HepG2 (cell line): ENCODE measurements around the gene TUT4. TPM values are rescaled to one million over a fixed set of nuclear protein-coding genes. Genes with fewer than 3 reads are reported as not detected.

Experiments
- EED ChIP-seq: sonication (generic); formaldehyde crosslinking; IDR thresholded peaks from 2 replicates; pipeline ENCODE4 v1.5.0; 2020; ENCODE audit warnings: mild to moderate bottlenecking, missing genetic modification reagents
- ETV6 ChIP-seq: sonication (generic); formaldehyde crosslinking; conservative IDR thresholded peaks from 2 replicates; pipeline ENCODE4 v1.4.0; 2020; ENCODE audit warnings: missing genetic modification reagents
- HES4 ChIP-seq: sonication (generic); formaldehyde crosslinking; IDR thresholded peaks from 2 replicates; pipeline ENCODE4 v1.9.0; 2021; ENCODE audit warnings: mild to moderate bottlenecking, missing genetic modification reagents, borderline replicate concordance
- KDM2A ChIP-seq: sonication (generic); formaldehyde crosslinking; IDR thresholded peaks from 2 replicates; pipeline ENCODE4 v1.4.0; 2020; ENCODE audit warnings: low read depth, missing genetic modification reagents, borderline replicate concordance
- KDM5B ChIP-seq: sonication (generic); formaldehyde crosslinking; IDR thresholded peaks from 2 replicates; pipeline ENCODE4 v1.4.0; 2020; ENCODE audit warnings: missing genetic modification reagents, mild to moderate bottlenecking, borderline replicate concordance
- LCORL ChIP-seq, 2 experiments: fragments of 450-650 bp in 1 of 2; sonication (generic) in 1 of 2; formaldehyde crosslinking in 1 of 2; IDR thresholded peaks; 2 replicates each; pipeline versions ENCODE4 v1.5.0 to v1.6.1; 2017 to 2020; ENCODE audit warnings: antibody characterized with exemption in 1 of 2, missing genetic modification reagents in 1 of 2
- ONECUT2 ChIP-seq: sonication (generic); formaldehyde crosslinking; IDR thresholded peaks from 2 replicates; pipeline ENCODE4 v1.4.0; 2020; ENCODE audit warnings: missing genetic modification reagents
- PHF21A ChIP-seq: sonication (generic); formaldehyde crosslinking; IDR thresholded peaks from 2 replicates; pipeline ENCODE4 v1.5.0; 2020; ENCODE audit warnings: mild to moderate bottlenecking, missing genetic modification reagents
- RBFOX2 ChIP-seq: fragments of 200-400 bp; formaldehyde crosslinking; IDR thresholded peaks from 2 replicates; pipeline ENCODE4 v1.6.1; 2017; ENCODE audit warnings: low read depth, mild to moderate bottlenecking, low read length
- RCOR2 ChIP-seq: IDR thresholded peaks from 2 replicates; pipeline ENCODE4 v1.6.1; 2016; ENCODE audit warnings: missing biosample characterization, missing genetic modification reagents
- SP1 ChIP-seq, 2 experiments: fragments of 450-650 bp in 1 of 2; sonication (generic) in 1 of 2; formaldehyde crosslinking in 1 of 2; IDR thresholded peaks; 2 replicates each; pipeline versions ENCODE4 v1.4.0 to v1.6.1; 2016 to 2020; ENCODE audit warnings: missing genetic modification reagents in 1 of 2
- ZNF20 ChIP-seq: sonication (generic); formaldehyde crosslinking; IDR thresholded peaks from 2 replicates; pipeline ENCODE4 v1.4.0; 2020; ENCODE audit warnings: mild to moderate bottlenecking, moderate library complexity, missing genetic modification reagents
- ZNF572 ChIP-seq: sonication (generic); formaldehyde crosslinking; IDR thresholded peaks from 2 replicates; pipeline ENCODE4 v1.5.1; 2020; ENCODE audit warnings: mild to moderate bottlenecking, missing genetic modification reagents
- ZNF577 ChIP-seq: sonication (generic); formaldehyde crosslinking; IDR thresholded peaks from 2 replicates; pipeline ENCODE4 v1.4.0; 2020; ENCODE audit warnings: mild to moderate bottlenecking, low read depth, missing genetic modification reagents, borderline replicate concordance
- ZNF761 ChIP-seq: sonication (generic); formaldehyde crosslinking; conservative IDR thresholded peaks from 2 replicates; pipeline ENCODE4 v1.4.0; 2020; ENCODE audit warnings: mild to moderate bottlenecking, missing genetic modification reagents
- ZNF766 ChIP-seq: sonication (generic); formaldehyde crosslinking; IDR thresholded peaks from 2 replicates; pipeline ENCODE4 v1.5.0; 2020; ENCODE audit warnings: missing genetic modification reagents, borderline replicate concordance
- ZNF850 ChIP-seq: sonication (generic); formaldehyde crosslinking; conservative IDR thresholded peaks from 2 replicates; pipeline ENCODE4 v1.9.0; 2021; ENCODE audit warnings: mild to moderate bottlenecking, missing genetic modification reagents
- polyA plus RNA-seq, 8 experiments: library from polyadenylated mRNA; depleted of rRNA in 3 of 8; stranded (reverse) in 7 of 8; unstranded in 1 of 8; fragments of >200 nt; fragmentation: Illumina TruSeq in 4 of 8; extraction: Trizol in 4 of 8; gene quantifications; 2 replicates each; pipeline versions ENCODE4 v1.2.1 to v1.2.3, GENCODE V29; 2011 to 2016; ENCODE audit warnings: low read depth in 4 of 8, missing spikeins in 1 of 8, mixed read lengths in 1 of 8; ENCODE audit not compliant: insufficient read depth in 1 of 8
- total RNA-seq, 5 experiments: library from RNA; depleted of rRNA; stranded (reverse); fragments of >200 nt; fragmentation: Illumina TruSeq; extraction: Trizol; gene quantifications; 2 replicates each; pipeline ENCODE4 v1.2.3, GENCODE V29; 2016; ENCODE audit warnings: low read depth in 1 of 5
- TF ChIP-seq, protein P1 (sequence below): sonication (generic); formaldehyde crosslinking; IDR thresholded peaks from 2 replicates; pipeline ENCODE4 v1.4.0; 2020; ENCODE audit warnings: missing genetic modification reagents
- TF ChIP-seq, protein P2 (sequence below): sonication (generic); formaldehyde crosslinking; conservative IDR thresholded peaks from 2 replicates; pipeline ENCODE4 v1.5.0; 2020; ENCODE audit warnings: missing genetic modification reagents
- TF ChIP-seq, protein P3 (sequence below): sonication (generic); formaldehyde crosslinking; IDR thresholded peaks from 2 replicates; pipeline ENCODE4 v1.8.1; 2023; ENCODE audit warnings: mild to moderate bottlenecking, inconsistent platforms, moderate library complexity, missing genetic modification reagents, borderline replicate concordance
- TF ChIP-seq, protein P4 (sequence below): sonication (generic); formaldehyde crosslinking; IDR thresholded peaks from 2 replicates; pipeline ENCODE4 v1.8.1; 2023; ENCODE audit warnings: missing genetic modification reagents, mild to moderate bottlenecking, borderline replicate concordance
- TF ChIP-seq, protein P5 (sequence below): sonication (generic); formaldehyde crosslinking; IDR thresholded peaks from 2 replicates; pipeline ENCODE4 v1.8.0; 2022; ENCODE audit warnings: missing genetic modification reagents, mild to moderate bottlenecking, moderate library complexity, borderline replicate concordance

Gene TUT4
- total and polyA plus RNA-seq, 2 of the 13 experiments (the other 11 are each of a cell fraction or from before 2014, with no cell fraction given), result 44.7 to 53.5 TPM

DNA sequence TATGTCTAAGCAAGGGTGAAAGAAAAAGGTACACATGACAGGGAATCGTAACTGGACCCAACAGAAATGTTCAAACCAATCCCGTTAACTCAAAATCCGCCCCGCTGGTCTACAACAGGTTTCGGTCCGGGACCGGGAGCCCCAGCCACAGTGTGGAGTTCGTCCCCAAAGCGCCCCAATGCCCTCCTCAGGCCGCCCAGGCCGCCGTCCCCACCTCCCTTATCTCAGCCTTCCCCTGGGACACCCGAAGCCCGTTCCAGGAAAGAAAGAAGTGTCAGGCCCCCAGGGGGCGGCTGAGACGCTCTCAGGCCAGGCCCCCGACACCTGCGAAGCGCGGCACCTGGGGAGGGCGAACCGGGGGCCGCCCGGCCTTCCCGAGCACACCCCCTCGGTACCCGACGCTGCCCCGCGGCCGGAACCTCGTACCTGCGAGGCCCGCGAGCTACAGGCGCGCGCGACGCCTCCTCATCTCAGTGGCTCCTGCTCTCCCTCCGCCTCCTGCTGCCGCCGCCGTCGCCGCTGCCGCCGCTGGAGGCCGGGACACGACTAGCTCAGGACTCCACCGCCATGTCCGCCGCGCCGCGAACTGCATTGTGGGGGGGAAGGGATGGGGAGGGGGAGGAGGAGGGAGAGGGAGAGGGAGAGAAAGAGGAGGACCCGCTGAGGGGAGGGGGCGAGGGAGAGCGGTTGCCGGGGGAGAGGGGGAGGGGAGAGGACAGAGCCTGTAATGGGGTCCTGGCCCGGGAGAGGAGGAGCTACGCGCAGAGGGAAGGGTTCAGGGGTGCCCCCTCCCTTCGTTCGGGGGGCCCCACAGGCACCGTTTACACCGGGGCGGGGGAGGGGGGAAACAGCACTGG, at the start of gene TUT4 (continued):
- TF ChIP-seq, protein P1, sequence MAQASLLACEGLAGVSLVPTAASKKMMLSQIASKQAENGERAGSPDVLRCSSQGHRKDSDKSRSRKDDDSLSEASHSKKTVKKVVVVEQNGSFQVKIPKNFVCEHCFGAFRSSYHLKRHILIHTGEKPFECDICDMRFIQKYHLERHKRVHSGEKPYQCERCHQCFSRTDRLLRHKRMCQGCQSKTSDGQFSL (CRISPR knock-in tag), result peak; percentile 51; the same call in 1 of the 2 replicates
- TF ChIP-seq ZNF850 (CRISPR knock-in tag) (0 out of 2 replicates have a peak, but pooled peaks have one; percentile 35), ONECUT2 (0 out of 2 replicates have a peak, but pooled peaks have one; percentile 28), RBFOX2 (peak; percentile 81), ZNF766 (CRISPR knock-in tag) (no peak), KDM5B (CRISPR knock-in tag) (peak; percentile 81; the same call in 1 of the 2 replicates), PHF21A (CRISPR knock-in tag) (0 out of 2 replicates have a peak, but pooled peaks have one; percentile 25), SP1 (IDR thresholded peaks at IDR 0.05) (no peak), SP1 (CRISPR knock-in tag; IDR thresholded peaks at IDR 0.05) (0 out of 2 replicates have a peak, but pooled peaks have one; percentile 24), ZNF761 (CRISPR knock-in tag) (0 out of 2 replicates have a peak, but pooled peaks have one; percentile 8), ZNF577 (CRISPR knock-in tag) (no peak), ZNF20 (CRISPR knock-in tag) (peak; percentile 65; the same call in 1 of the 2 replicates), ZNF572 (CRISPR knock-in tag) (no peak), LCORL (IDR thresholded peaks at IDR 0.05) (no peak), LCORL (CRISPR knock-in tag; IDR thresholded peaks at IDR 0.05) (0 out of 2 replicates have a peak, but pooled peaks have one; percentile 44), ETV6 (CRISPR knock-in tag) (0 out of 2 replicates have a peak, but pooled peaks have one; percentile 23), HES4 (CRISPR knock-in tag) (peak; percentile 80), RCOR2 (CRISPR knock-in tag) (no peak), EED (CRISPR knock-in tag) (peak; percentile 66; the same call in 1 of the 2 replicates), KDM2A (CRISPR knock-in tag) (peak; percentile 2; the same call in 1 of the 2 replicates)
- TF ChIP-seq, protein P2, sequence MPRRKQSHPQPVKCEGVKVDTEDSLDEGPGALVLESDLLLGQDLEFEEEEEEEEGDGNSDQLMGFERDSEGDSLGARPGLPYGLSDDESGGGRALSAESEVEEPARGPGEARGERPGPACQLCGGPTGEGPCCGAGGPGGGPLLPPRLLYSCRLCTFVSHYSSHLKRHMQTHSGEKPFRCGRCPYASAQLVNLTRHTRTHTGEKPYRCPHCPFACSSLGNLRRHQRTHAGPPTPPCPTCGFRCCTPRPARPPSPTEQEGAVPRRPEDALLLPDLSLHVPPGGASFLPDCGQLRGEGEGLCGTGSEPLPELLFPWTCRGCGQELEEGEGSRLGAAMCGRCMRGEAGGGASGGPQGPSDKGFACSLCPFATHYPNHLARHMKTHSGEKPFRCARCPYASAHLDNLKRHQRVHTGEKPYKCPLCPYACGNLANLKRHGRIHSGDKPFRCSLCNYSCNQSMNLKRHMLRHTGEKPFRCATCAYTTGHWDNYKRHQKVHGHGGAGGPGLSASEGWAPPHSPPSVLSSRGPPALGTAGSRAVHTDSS (CRISPR knock-in tag), result no peak
- TF ChIP-seq, protein P3, sequence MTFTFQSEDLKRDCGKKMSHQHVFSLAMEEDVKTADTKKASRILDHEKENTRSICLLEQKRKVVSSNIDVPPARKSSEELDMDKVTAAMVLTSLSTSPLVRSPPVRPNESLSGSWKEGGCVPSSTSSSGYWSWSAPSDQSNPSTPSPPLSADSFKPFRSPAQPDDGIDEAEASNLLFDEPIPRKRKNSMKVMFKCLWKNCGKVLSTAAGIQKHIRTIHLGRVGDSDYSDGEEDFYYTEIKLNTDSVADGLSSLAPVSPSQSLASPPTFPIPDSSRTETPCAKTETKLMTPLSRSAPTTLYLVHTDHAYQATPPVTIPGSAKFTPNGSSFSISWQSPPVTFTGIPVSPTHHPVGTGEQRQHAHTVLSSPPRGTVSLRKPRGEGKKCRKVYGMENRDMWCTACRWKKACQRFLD (CRISPR knock-in tag), result 0 out of 2 replicates have a peak, but pooled peaks have one; percentile 57
- TF ChIP-seq, protein P4, sequence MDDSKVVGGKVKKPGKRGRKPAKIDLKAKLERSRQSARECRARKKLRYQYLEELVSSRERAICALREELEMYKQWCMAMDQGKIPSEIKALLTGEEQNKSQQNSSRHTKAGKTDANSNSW (CRISPR knock-in tag), result peak; percentile 22; the same call in 1 of the 2 replicates
- TF ChIP-seq, protein P5, sequence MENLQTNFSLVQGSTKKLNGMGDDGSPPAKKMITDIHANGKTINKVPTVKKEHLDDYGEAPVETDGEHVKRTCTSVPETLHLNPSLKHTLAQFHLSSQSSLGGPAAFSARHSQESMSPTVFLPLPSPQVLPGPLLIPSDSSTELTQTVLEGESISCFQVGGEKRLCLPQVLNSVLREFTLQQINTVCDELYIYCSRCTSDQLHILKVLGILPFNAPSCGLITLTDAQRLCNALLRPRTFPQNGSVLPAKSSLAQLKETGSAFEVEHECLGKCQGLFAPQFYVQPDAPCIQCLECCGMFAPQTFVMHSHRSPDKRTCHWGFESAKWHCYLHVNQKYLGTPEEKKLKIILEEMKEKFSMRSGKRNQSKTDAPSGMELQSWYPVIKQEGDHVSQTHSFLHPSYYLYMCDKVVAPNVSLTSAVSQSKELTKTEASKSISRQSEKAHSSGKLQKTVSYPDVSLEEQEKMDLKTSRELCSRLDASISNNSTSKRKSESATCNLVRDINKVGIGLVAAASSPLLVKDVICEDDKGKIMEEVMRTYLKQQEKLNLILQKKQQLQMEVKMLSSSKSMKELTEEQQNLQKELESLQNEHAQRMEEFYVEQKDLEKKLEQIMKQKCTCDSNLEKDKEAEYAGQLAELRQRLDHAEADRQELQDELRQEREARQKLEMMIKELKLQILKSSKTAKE, result no peak
